COR-L47 (cell line): Measurements from ENCODE around the gene ATP1B3.
"Not testable (repeated sequence)": the region's sequence is repeated elsewhere in the genome, so short reads cannot be mapped to it uniquely, and the experiment has no call there.

ENCODE experiments used
- DNase-seq: peaks from one replicate; lab custom pipeline; 2025; lab: John Stamatoyannopoulos, UW

Gene ATP1B3

GRCh38 chr3:141945726-141946485 lies 69.5 kb downstream of the ATP1B3 start:
- DNase-seq = no peak

- no peak for DNase-seq
Observed at GRCh38 chr3:141949399-141949798, 73.0 kb downstream of the ATP1B3 start.

- DNase-seq = no peak
Observed at GRCh38 chr3:141949972-141950371, 73.5 kb downstream of the ATP1B3 start.

- DNase-seq = no peak
Observed at GRCh38 chr3:141950572-141951493, 74.4 kb downstream of the ATP1B3 start.

GRCh38 chr3:141952611-141953010 lies 76.2 kb downstream of the ATP1B3 start:
- DNase-seq = no peak

- no peak for DNase-seq
Observed at GRCh38 chr3:141955175-141955574, 78.7 kb downstream of the ATP1B3 start.

- DNase-seq = no peak
Observed at GRCh38 chr3:141959589-141960554, 83.4 kb downstream of the ATP1B3 start.

GRCh38 chr3:141960731-141961130 lies 84.3 kb downstream of the ATP1B3 start:
- DNase-seq = no peak

- no peak for DNase-seq
Observed at GRCh38 chr3:141963301-141963700, 86.9 kb downstream of the ATP1B3 start.

- DNase-seq = no peak
Observed at GRCh38 chr3:141965471-141965870, 89.0 kb downstream of the ATP1B3 start.

GRCh38 chr3:141969711-141970110 lies 93.3 kb downstream of the ATP1B3 start:
- no peak for DNase-seq

GRCh38 chr3:141971571-141971970 lies 95.1 kb downstream of the ATP1B3 start:
- DNase-seq = no peak

GRCh38 chr3:141972399-141972798 lies 96.0 kb downstream of the ATP1B3 start:
- no peak for DNase-seq

GRCh38 chr3:141974777-141975176 lies 98.3 kb downstream of the ATP1B3 start:
- DNase-seq = not testable (repeated sequence)
